H9 (cell line): ENCODE data around the gene EVC. TPM values are rescaled to one million over a fixed set of nuclear protein-coding genes. Genes with fewer than 3 reads are reported as not detected.

ENCODE experiments used
- DNase-seq: peaks from one replicate; pipeline ENCODE4 v3.0.0-alpha.2; 2017
- H2AFZ ChIP-seq: one replicate; pipeline ENCODE4 v1.6.1; 2013; ENCODE audit warnings: mild to moderate bottlenecking, low read length, control low read depth, moderate library complexity
- H2AK5ac ChIP-seq: 2 replicates; pipeline ENCODE4 v1.6.1; 2013; ENCODE audit warnings: low read length, control low read depth, mixed read lengths; ENCODE audit not compliant: insufficient read length
- H2BK120ac ChIP-seq: one replicate; pipeline ENCODE4 v1.6.1; 2013; ENCODE audit warnings: low read depth, mild to moderate bottlenecking, low read length, control low read depth, inconsistent platforms; ENCODE audit not compliant: poor library complexity, severe bottlenecking
- H2BK12ac ChIP-seq: 2 replicates; pipeline ENCODE4 v1.6.1; 2013; ENCODE audit warnings: low read length, control low read depth, mixed read lengths, low read depth; ENCODE audit not compliant: insufficient read length
- H2BK15ac ChIP-seq: 2 replicates; pipeline ENCODE4 v1.6.1; 2013; ENCODE audit warnings: low read depth, low read length, control low read depth
- H2BK20ac ChIP-seq: one replicate; pipeline ENCODE4 v1.6.1; 2013; ENCODE audit warnings: low read depth, mild to moderate bottlenecking, low read length, control low read depth, inconsistent platforms; ENCODE audit not compliant: poor library complexity, severe bottlenecking
- H2BK5ac ChIP-seq: 2 replicates; pipeline ENCODE4 v1.6.1; 2013; ENCODE audit warnings: low read length, control low read depth, mixed read lengths; ENCODE audit not compliant: insufficient read length
- H3K14ac ChIP-seq: 2 replicates; pipeline ENCODE4 v1.6.1; 2013; ENCODE audit warnings: low read length, control low read depth; ENCODE audit not compliant: insufficient read depth
- H3K18ac ChIP-seq: 2 replicates; pipeline ENCODE4 v1.6.1; 2013; ENCODE audit warnings: low read depth, mild to moderate bottlenecking, mixed read lengths, low read length, control low read depth; ENCODE audit not compliant: insufficient read length
- H3K23ac ChIP-seq: 2 replicates; pipeline ENCODE4 v1.6.1; 2013; ENCODE audit warnings: low read length, control low read depth, mixed read lengths, low read depth; ENCODE audit not compliant: insufficient read length
- H3K23me2 ChIP-seq: 2 replicates; pipeline ENCODE4 v1.6.1; 2013; ENCODE audit warnings: low read depth, mild to moderate bottlenecking, mixed read lengths, low read length, control low read depth; ENCODE audit not compliant: insufficient read length, poor library complexity, severe bottlenecking
- H3K27ac ChIP-seq: 2 replicates; pipeline ENCODE4 v1.5.1; 2013; ENCODE audit warnings: low read length, control low read depth, mixed read lengths, low read depth; ENCODE audit not compliant: insufficient read length
- H3K27me3 ChIP-seq: 2 replicates; pipeline ENCODE4 v1.6.1; 2013; ENCODE audit warnings: low read length, control low read depth, inconsistent platforms; ENCODE audit not compliant: insufficient read depth
- H3K4ac ChIP-seq: 2 replicates; pipeline ENCODE4 v1.6.1; 2013; ENCODE audit warnings: low read depth, mild to moderate bottlenecking, control low read depth, inconsistent platforms, low read length, moderate library complexity
- H3K4me1 ChIP-seq: 2 replicates; pipeline ENCODE4 v1.6.1; 2013; ENCODE audit warnings: low read length, control low read depth, inconsistent platforms; ENCODE audit not compliant: insufficient read depth
- H3K4me2 ChIP-seq: 2 replicates; pipeline ENCODE4 v1.6.1; 2013; ENCODE audit warnings: low read length, control low read depth, mixed read lengths; ENCODE audit not compliant: insufficient read length, insufficient read depth
- H3K56ac ChIP-seq: 2 replicates; pipeline ENCODE4 v1.6.1; 2013; ENCODE audit warnings: low read depth, mild to moderate bottlenecking, mixed read lengths, low read length, control low read depth; ENCODE audit not compliant: insufficient read length
- H3K79me1 ChIP-seq: 2 replicates; pipeline ENCODE4 v1.6.1; 2013; ENCODE audit warnings: low read depth, mild to moderate bottlenecking, moderate library complexity, low read length, control low read depth, inconsistent platforms; ENCODE audit not compliant: insufficient read depth, poor library complexity, severe bottlenecking
- H3K79me2 ChIP-seq: 2 replicates; pipeline ENCODE4 v1.6.1; 2013; ENCODE audit warnings: low read length, control low read depth, inconsistent platforms; ENCODE audit not compliant: insufficient read depth
- H3K9ac ChIP-seq: 2 replicates; pipeline ENCODE4 v1.6.1; 2013; ENCODE audit warnings: low read length, control low read depth, mixed read lengths; ENCODE audit not compliant: insufficient read length; ENCODE audit errors: extremely low read depth
- H3K9me3 ChIP-seq: one replicate; pipeline ENCODE4 v1.6.1; 2013; ENCODE audit warnings: low read depth, low read length, inconsistent platforms; ENCODE audit not compliant: control insufficient read depth
- H3T11ph ChIP-seq: one replicate; pipeline ENCODE4 v1.6.1; 2013; ENCODE audit warnings: mild to moderate bottlenecking, low read length, control low read depth, inconsistent platforms
- H4K20me1 ChIP-seq: one replicate; pipeline ENCODE4 v1.6.1; 2013; ENCODE audit not compliant: control insufficient read depth, insufficient read length, insufficient read depth
- H4K5ac ChIP-seq: 2 replicates; pipeline ENCODE4 v1.6.1; 2013; ENCODE audit warnings: low read depth, mild to moderate bottlenecking, mixed read lengths, low read length, control low read depth; ENCODE audit not compliant: insufficient read length
- H4K8ac ChIP-seq: replicated peaks from 2 replicates; pipeline ENCODE4 v1.6.1; 2013; ENCODE audit warnings: low read length, control low read depth, mixed read lengths, low read depth; ENCODE audit not compliant: insufficient read length
- H4K91ac ChIP-seq: 2 replicates; pipeline ENCODE4 v1.6.1; 2013; ENCODE audit warnings: low read depth, mild to moderate bottlenecking, moderate library complexity, mixed read lengths, low read length, control low read depth; ENCODE audit not compliant: insufficient read length
- H3K27ac Mint-ChIP-seq, 3 experiments: 2 replicates in 2 of 3; 3 replicates in 1 of 3; pipeline ENCODE4 v1.8.0; 2020 to 2021; ENCODE audit warnings: mixed read lengths in 3 of 3, mild to moderate bottlenecking in 1 of 3, moderate library complexity in 1 of 3
- H3K27me3 Mint-ChIP-seq: 2 replicates; pipeline ENCODE4 v1.8.0; 2021; ENCODE audit warnings: low read depth, mild to moderate bottlenecking, moderate library complexity, mixed read lengths
- H3K36me3 Mint-ChIP-seq, 3 experiments: 2 replicates in 2 of 3; 3 replicates in 1 of 3; pipeline ENCODE4 v1.8.0; 2020 to 2021; ENCODE audit warnings: low read depth in 3 of 3, mixed read lengths in 3 of 3; ENCODE audit not compliant: insufficient read depth in 1 of 3
- H3K4me1 Mint-ChIP-seq, 2 experiments: 2 replicates each; pipeline ENCODE4 v1.8.0; 2020; ENCODE audit warnings: mixed read lengths in 2 of 2
- H3K4me3 Mint-ChIP-seq, 2 experiments: 2 replicates in 1 of 2; 3 replicates in 1 of 2; pipeline ENCODE4 v1.8.0; 2020 to 2021; ENCODE audit warnings: mild to moderate bottlenecking in 2 of 2, mixed read lengths in 2 of 2, moderate library complexity in 1 of 2
- H3K9me3 Mint-ChIP-seq, 2 experiments: 2 replicates in 1 of 2; 3 replicates in 1 of 2; pipeline ENCODE4 v1.8.0; 2020; ENCODE audit warnings: mild to moderate bottlenecking in 2 of 2, mixed read lengths in 2 of 2, moderate library complexity in 1 of 2
- WGBS: extraction: QIAGEN DNeasy Blood & Tissue Kit; methylation state at CpG from one replicate; pipeline ENCODE4 v1.1.7; 2013; ENCODE audit warnings: missing lambda C conversion rate, low lambda C conversion rate, mixed read lengths; ENCODE audit not compliant: insufficient read length; ENCODE audit errors: extremely low coverage; 5-methylcytosine and 5-hydroxymethylcytosine counted together
- total RNA-seq: library from RNA; stranded (reverse); gene quantifications from 2 replicates; pipeline ENCODE4 v1.2.1, GENCODE V29; 2021
- TF ChIP-seq, protein P1 (sequence below): fragments of 200-600 bp; sonication (generic); conservative IDR thresholded peaks from 3 replicates; pipeline ENCODE4 v1.8.0; 2021; ENCODE audit warnings: antibody characterized with exemption, mild to moderate bottlenecking

Gene EVC
- total RNA-seq, 1 experiment from 2014 or later, result 10.1 TPM

GRCh38 chr4:5704276-5704675 is 6.7 kb upstream of the EVC start:
- H3K4me1 Mint-ChIP-seq, result peaks cover 10 to 18% of the 10 kb centered on the region in 2 experiments
- H3K4me2 ChIP-seq, result no peak overlapping the region
- peaks cover 16 to 30% (median 29%) of the 10 kb centered on the region in 3 experiments for H3K36me3 Mint-ChIP-seq
- no CpG with 5 or more reads among the region's 6 CpGs for WGBS
- no peak overlapping the region for H2BK120ac ChIP-seq
- peaks cover 16% of the 10 kb centered on the region for H3K23me2 ChIP-seq
- no peak overlapping the region for H2BK5ac ChIP-seq
- no peak overlapping the region for H2BK12ac ChIP-seq
- H2AFZ ChIP-seq, result no peak overlapping the region
- TF ChIP-seq, protein P1, sequence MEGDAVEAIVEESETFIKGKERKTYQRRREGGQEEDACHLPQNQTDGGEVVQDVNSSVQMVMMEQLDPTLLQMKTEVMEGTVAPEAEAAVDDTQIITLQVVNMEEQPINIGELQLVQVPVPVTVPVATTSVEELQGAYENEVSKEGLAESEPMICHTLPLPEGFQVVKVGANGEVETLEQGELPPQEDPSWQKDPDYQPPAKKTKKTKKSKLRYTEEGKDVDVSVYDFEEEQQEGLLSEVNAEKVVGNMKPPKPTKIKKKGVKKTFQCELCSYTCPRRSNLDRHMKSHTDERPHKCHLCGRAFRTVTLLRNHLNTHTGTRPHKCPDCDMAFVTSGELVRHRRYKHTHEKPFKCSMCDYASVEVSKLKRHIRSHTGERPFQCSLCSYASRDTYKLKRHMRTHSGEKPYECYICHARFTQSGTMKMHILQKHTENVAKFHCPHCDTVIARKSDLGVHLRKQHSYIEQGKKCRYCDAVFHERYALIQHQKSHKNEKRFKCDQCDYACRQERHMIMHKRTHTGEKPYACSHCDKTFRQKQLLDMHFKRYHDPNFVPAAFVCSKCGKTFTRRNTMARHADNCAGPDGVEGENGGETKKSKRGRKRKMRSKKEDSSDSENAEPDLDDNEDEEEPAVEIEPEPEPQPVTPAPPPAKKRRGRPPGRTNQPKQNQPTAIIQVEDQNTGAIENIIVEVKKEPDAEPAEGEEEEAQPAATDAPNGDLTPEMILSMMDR, result no peak
- H3K4me1 ChIP-seq, result no peaks in the 10 kb centered on the region
- no peak overlapping the region for H4K91ac ChIP-seq
- H4K8ac ChIP-seq, result no peak overlapping the region
- H3K9ac ChIP-seq, result no peak overlapping the region
- H3K27ac ChIP-seq, result no peak overlapping the region
- H2BK15ac ChIP-seq, result no peak overlapping the region
- H3K4ac ChIP-seq, result no peak overlapping the region
- H3K9me3 ChIP-seq, result peaks cover 10% of the 10 kb centered on the region
- H2BK20ac ChIP-seq, result no peak overlapping the region
- no peak overlapping the region for H3K14ac ChIP-seq
- H4K5ac ChIP-seq, result no peak overlapping the region
- no peaks in the 10 kb centered on the region for H4K20me1 ChIP-seq
- H3K56ac ChIP-seq, result no peak overlapping the region
- no peak for DNase-seq
- no peak overlapping the region for H3K23ac ChIP-seq
- no peak overlapping the region for H3T11ph ChIP-seq
- no peaks in the 10 kb centered on the region for H3K79me1 ChIP-seq
- H3K27me3 Mint-ChIP-seq, result peaks cover 13% of the 10 kb centered on the region
- no peaks in the 10 kb centered on the region for H3K79me2 ChIP-seq
- H3K27me3 ChIP-seq, result no peaks in the 10 kb centered on the region
- no peak overlapping the region for H2AK5ac ChIP-seq
- H3K27ac Mint-ChIP-seq, result peak overlapping the region in 1 of 3 experiments; percentile 63; a peak in 1 of 7 replicates
- H3K4me3 Mint-ChIP-seq, result no peak overlapping the region
- H3K9me3 Mint-ChIP-seq, result peaks cover 12 to 17% of the 10 kb centered on the region in 2 experiments
- no peak overlapping the region for H3K18ac ChIP-seq
